Esophagus squamous epithelium (tissue), 5 donors: Measurements from ENCODE around the gene ATRAID. TPM values are rescaled to one million over a fixed set of nuclear protein-coding genes. Genes with fewer than 3 reads are reported as not detected.

Experiments used
- DNase-seq: peaks from one replicate; lab custom pipeline; 2025; lab: John Stamatoyannopoulos, UW
- H3K27ac ChIP-seq, 4 donors: fragments of 200-600 bp; sonication (generic); one replicate each; pipeline ENCODE4 v1.5.1; 2016 to 2019; ENCODE audit warnings: mild to moderate bottlenecking in 1 of 4
- H3K27me3 ChIP-seq, 4 donors: fragments of 200-600 bp; sonication (generic); 1 replicate in 3 of 4; 2 replicates in 1 of 4; pipeline versions ENCODE4 v1.5.1 to v1.6.0; 2017 to 2021; ENCODE audit warnings: antibody characterized with exemption in 1 of 4
- H3K36me3 ChIP-seq, 3 donors: fragments of 200-600 bp; sonication (generic); one replicate each; pipeline ENCODE4 v1.5.1; 2016 to 2019
- H3K4me1 ChIP-seq, 3 donors: fragments of 200-600 bp; sonication (generic); one replicate each; pipeline ENCODE4 v1.5.1; 2017 to 2019
- H3K4me3 ChIP-seq, 4 donors: fragments of 200-600 bp; sonication (generic); 1 replicate in 3 of 4; 2 replicates in 1 of 4; pipeline ENCODE4 v1.5.1; 2016 to 2019; ENCODE audit warnings: mild to moderate bottlenecking in 2 of 4, moderate library complexity in 1 of 4
- H3K9me3 ChIP-seq, 3 donors: fragments of 200-600 bp; sonication (generic); one replicate each; pipeline ENCODE4 v1.5.1; 2016 to 2019
- CTCF ChIP-seq, 6 experiments: fragments of 450-650 bp in 4 of 6; fragments of 200-600 bp in 2 of 6; sonication (generic) in 2 of 6; IDR thresholded peaks; one replicate each; pipeline ENCODE4 v1.5.1; 2016 to 2019; ENCODE audit warnings: antibody characterized with exemption in 6 of 6, mild to moderate bottlenecking in 4 of 6, moderate library complexity in 4 of 6
- POLR2A ChIP-seq, 4 donors: fragments of 450-650 bp; IDR thresholded peaks; one replicate each; pipeline ENCODE4 v1.6.1; 2017; ENCODE audit warnings: antibody characterized with exemption in 4 of 4, mild to moderate bottlenecking in 4 of 4, moderate library complexity in 3 of 4
- WGBS, 2 donors: methylation state at CpG; one replicate each; pipeline ENCODE4 v1.1.5; 2018; 5-methylcytosine and 5-hydroxymethylcytosine counted together
- intact Hi-C: fragments of 100-400 bp; cut with DNase I; formaldehyde crosslinking; loops from one replicate; pipeline ENCODE4 v1.15.0; 2022
- total RNA-seq, 4 donors: library from RNA; depleted of rRNA; stranded (reverse); fragments of >200 nt; gene quantifications; one replicate each; pipeline ENCODE4 v1.1.0, GENCODE V29; 2016
- donor health status: DM: yes; HTN: yes; CAD: no.

Gene ATRAID
- total RNA-seq, 4 donors from 2014 or later = 57.1 to 124 (median 91.0) TPM

- H3K4me3 ChIP-seq = no peak overlapping the region
- H3K27me3 ChIP-seq = no peaks in the 10 kb centered on the region
- intact Hi-C loops = no loop called here
- TF ChIP-seq CTCF (IDR thresholded peaks at IDR 0.05) (no peak), POLR2A (IDR thresholded peaks at IDR 0.05) (no peak)
- WGBS, 2 donors = 94% methylated on average over 3 of the region's 14 CpGs; no CpG with 5 or more reads in 1 of the 2 donors
- no peak for DNase-seq
- peaks cover 58 to 100% (median 61%) of the 10 kb centered on the region in 3 donors for H3K36me3 ChIP-seq
- H3K27ac ChIP-seq = no peak overlapping the region
- H3K9me3 ChIP-seq = no peaks in the 10 kb centered on the region
- H3K4me1 ChIP-seq = no peaks in the 10 kb centered on the region
Measured at GRCh38 chr2:27233341-27233740, 21.5 kb downstream of the ATRAID start.

- no peak overlapping the region for H3K27ac ChIP-seq
- H3K36me3 ChIP-seq = peaks cover 79 to 100% (median 85%) of the 10 kb centered on the region in 3 donors
- intact Hi-C loops = no loop called here
- no peak for DNase-seq
- no peak for TF ChIP-seq POLR2A (IDR thresholded peaks at IDR 0.05)
- TF ChIP-seq CTCF (IDR thresholded peaks at IDR 0.05) = no peak
- no peaks in the 10 kb centered on the region for H3K27me3 ChIP-seq
- 94% methylated on average over 12 of the region's 12 CpGs; no CpG with 5 or more reads in 1 of the 2 donors for WGBS, 2 donors
- no peaks in the 10 kb centered on the region for H3K4me1 ChIP-seq
- H3K4me3 ChIP-seq = no peak overlapping the region
- H3K9me3 ChIP-seq = no peaks in the 10 kb centered on the region
Measured at GRCh38 chr2:27236136-27236535, 24.3 kb downstream of the ATRAID start.

- TF ChIP-seq POLR2A (IDR thresholded peaks at IDR 0.05) (no peak), CTCF (IDR thresholded peaks at IDR 0.05) (no peak)
- Histone ChIP-seq H3K4me3 (no peak overlapping the region), H3K4me1 (no peaks in the 10 kb centered on the region), H3K36me3 (peaks cover 80 to 100% (median 85%) of the 10 kb centered on the region in 3 donors), H3K27ac (no peak overlapping the region), H3K9me3 (no peaks in the 10 kb centered on the region), H3K27me3 (no peaks in the 10 kb centered on the region)
- no peak for DNase-seq
- intact Hi-C loops = no loop called here
- 90 to 92% methylated on average over 2 of the region's 3 CpGs for WGBS, 2 donors
Measured at GRCh38 chr2:27236626-27237025, 24.8 kb downstream of the ATRAID start.

- no peak overlapping the region for H3K27ac ChIP-seq
- H3K27me3 ChIP-seq = no peaks in the 10 kb centered on the region
- peaks cover 79 to 100% (median 85%) of the 10 kb centered on the region in 3 donors for H3K36me3 ChIP-seq
- WGBS, 2 donors = 94% methylated on average over 3 of the region's 15 CpGs; no CpG with 5 or more reads in 1 of the 2 donors
- no peak for DNase-seq
- H3K4me3 ChIP-seq = no peak overlapping the region
- intact Hi-C loops = no loop called here
- no peaks in the 10 kb centered on the region for H3K4me1 ChIP-seq
- no peaks in the 10 kb centered on the region for H3K9me3 ChIP-seq
- TF ChIP-seq CTCF (IDR thresholded peaks at IDR 0.05) = no peak
- no peak for TF ChIP-seq POLR2A (IDR thresholded peaks at IDR 0.05)
Measured at GRCh38 chr2:27237341-27237945, 25.6 kb downstream of the ATRAID start.

GRCh38 chr2:27238976-27239375, 27.1 kb downstream of the ATRAID start:
- Histone ChIP-seq H3K9me3 (no peaks in the 10 kb centered on the region), H3K4me3 (no peak overlapping the region), H3K36me3 (peaks cover 70 to 100% (median 84%) of the 10 kb centered on the region in 3 donors), H3K4me1 (no peaks in the 10 kb centered on the region), H3K27ac (no peak overlapping the region), H3K27me3 (no peaks in the 10 kb centered on the region)
- intact Hi-C loops = no loop called here
- no peak for DNase-seq
- 89% methylated on average over 5 of the region's 8 CpGs; no CpG with 5 or more reads in 1 of the 2 donors for WGBS, 2 donors
- no peak for TF ChIP-seq POLR2A (IDR thresholded peaks at IDR 0.05)
- TF ChIP-seq CTCF (IDR thresholded peaks at IDR 0.05) = no peak
